ENCODE data around the gene PRDM10. TPM values are rescaled to one million over a fixed set of nuclear protein-coding genes. Genes with fewer than 3 reads are reported as not detected.
"Not testable (repeated sequence)": the region's sequence is repeated elsewhere in the genome, so short reads cannot be mapped to it uniquely, and the experiment has no call there.

The PRDM10 gene
- total RNA-seq, 1 experiment from 2014 or later: 18.9 TPM

- Mint-ChIP-seq H3K4me3 (no peak overlapping the region), H3K36me3 (peaks cover 86% of the 10 kb centered on the region), H3K27ac (no peak overlapping the region), H3K9me3 (no peaks in the 10 kb centered on the region), H3K27me3 (ENCODE audit: low read depth) (no peaks in the 10 kb centered on the region), H3K4me1 (no peaks in the 10 kb centered on the region)
- no peak for ATAC-seq
- ChIA-PET POLR2A (interaction anchor here (0.7 kb wide), 1 partner anchor 944 kb away, joined by 3 read pairs; no protein-coding TSS in a partner anchor), CTCF (interaction anchor here (0.6 to 1.9 kb wide), 3 partner anchors 10 to 310 kb away, joined by 3 to 6 read pairs (median 6); no protein-coding TSS in a partner anchor)
- no peak for DNase-seq (ENCODE audit: low spot score)
- TF ChIP-seq OVOL2 (CRISPR knock-in tag; IDR thresholded peaks at IDR 0.05; ENCODE audit: borderline replicate concordance) (no peak), NFYB (CRISPR knock-in tag; conservative IDR thresholded peaks at IDR 0.05; ENCODE audit: low read depth) (no peak), ZNF416 (CRISPR knock-in tag; IDR thresholded peaks at IDR 0.05) (no peak), AFF4 (CRISPR knock-in tag; IDR thresholded peaks at IDR 0.05; ENCODE audit: borderline replicate concordance) (no peak)
Measured at GRCh38 chr11:129871914-129872313, 130.7 kb downstream of the PRDM10 start.

- H3K27me3 Mint-ChIP-seq (ENCODE audit: low read depth); H3K27ac Mint-ChIP-seq; POLR2A ChIA-PET; ATAC-seq; H3K4me3 Mint-ChIP-seq; CTCF ChIA-PET; H3K9me3 Mint-ChIP-seq; DNase-seq (ENCODE audit: low spot score); H3K4me1 Mint-ChIP-seq: not testable (repeated sequence)
- H3K36me3 Mint-ChIP-seq: peaks cover 85% of the 10 kb centered on the region
Measured at GRCh38 chr11:129868626-129869025, 134.0 kb downstream of the PRDM10 start.

DNA sequence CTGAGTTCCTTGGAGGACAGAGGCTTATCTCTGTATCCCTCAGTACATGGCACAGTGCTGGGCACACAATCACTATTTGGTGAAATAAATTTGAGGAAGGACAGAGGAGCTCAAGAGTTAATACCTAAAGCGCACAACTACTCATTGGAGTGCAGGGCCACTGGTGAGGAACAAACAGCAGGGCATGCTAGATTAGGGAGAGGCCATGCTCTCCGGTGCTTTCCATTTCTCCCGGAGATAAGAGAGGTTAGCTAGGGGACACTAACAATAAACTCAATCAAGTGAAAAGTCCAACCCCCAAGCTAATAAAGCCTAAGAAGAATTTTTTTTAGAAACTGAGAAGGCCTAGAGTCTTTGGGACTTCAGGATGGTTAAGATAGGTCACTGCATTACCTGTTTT is 136.3 kb downstream of the PRDM10 start:
- H3K4me3 Mint-ChIP-seq: no peak overlapping the region
- TF ChIP-seq, protein P1, sequence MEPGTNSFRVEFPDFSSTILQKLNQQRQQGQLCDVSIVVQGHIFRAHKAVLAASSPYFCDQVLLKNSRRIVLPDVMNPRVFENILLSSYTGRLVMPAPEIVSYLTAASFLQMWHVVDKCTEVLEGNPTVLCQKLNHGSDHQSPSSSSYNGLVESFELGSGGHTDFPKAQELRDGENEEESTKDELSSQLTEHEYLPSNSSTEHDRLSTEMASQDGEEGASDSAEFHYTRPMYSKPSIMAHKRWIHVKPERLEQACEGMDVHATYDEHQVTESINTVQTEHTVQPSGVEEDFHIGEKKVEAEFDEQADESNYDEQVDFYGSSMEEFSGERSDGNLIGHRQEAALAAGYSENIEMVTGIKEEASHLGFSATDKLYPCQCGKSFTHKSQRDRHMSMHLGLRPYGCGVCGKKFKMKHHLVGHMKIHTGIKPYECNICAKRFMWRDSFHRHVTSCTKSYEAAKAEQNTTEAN (CRISPR knock-in tag; IDR thresholded peaks at IDR 0.05): no peak
- no peak for TF ChIP-seq EMX1 (CRISPR knock-in tag; IDR thresholded peaks at IDR 0.05)
- no peak for TF ChIP-seq NFYB (CRISPR knock-in tag; conservative IDR thresholded peaks at IDR 0.05; ENCODE audit: low read depth)
- TF ChIP-seq ATF2 (CRISPR knock-in tag; IDR thresholded peaks at IDR 0.05; ENCODE audit: borderline replicate concordance, low read depth): no peak
- no peak for TF ChIP-seq NFATC4 (CRISPR knock-in tag; IDR thresholded peaks at IDR 0.05)
- no peak for TF ChIP-seq ZNF121 (CRISPR knock-in tag; IDR thresholded peaks at IDR 0.05)
- TF ChIP-seq TCF7 (CRISPR knock-in tag; IDR thresholded peaks at IDR 0.05; ENCODE audit: low read depth): no peak
- DNase-seq (ENCODE audit: low spot score) (no peak), ATAC-seq (no peak)
- no peaks in the 10 kb centered on the region for H3K9me3 Mint-ChIP-seq
- H3K27ac Mint-ChIP-seq: no peak overlapping the region
- no peaks in the 10 kb centered on the region for H3K27me3 Mint-ChIP-seq (ENCODE audit: low read depth)
- POLR2A ChIA-PET: no interaction called here
- CTCF ChIA-PET: interaction anchor here (0.8 kb wide), 1 partner anchor 99 kb away, joined by 3 read pairs; no protein-coding TSS in a partner anchor
- peaks cover 11% of the 10 kb centered on the region for H3K4me1 Mint-ChIP-seq
- H3K36me3 Mint-ChIP-seq: peaks cover 82% of the 10 kb centered on the region

GRCh38 chr11:129865701-129866100 is 136.9 kb downstream of the PRDM10 start:
- ATAC-seq: no peak
- Mint-ChIP-seq H3K27ac (no peak overlapping the region), H3K36me3 (peaks cover 79% of the 10 kb centered on the region), H3K4me3 (no peak overlapping the region), H3K9me3 (no peaks in the 10 kb centered on the region), H3K4me1 (peaks cover 11% of the 10 kb centered on the region), H3K27me3 (ENCODE audit: low read depth) (no peaks in the 10 kb centered on the region)
- POLR2A ChIA-PET: no interaction called here
- DNase-seq (ENCODE audit: low spot score): no peak
- CTCF ChIA-PET: no interaction called here
- no peak for TF ChIP-seq MYBL2 (CRISPR knock-in tag; IDR thresholded peaks at IDR 0.05)
- TF ChIP-seq ZNF396 (CRISPR knock-in tag; IDR thresholded peaks at IDR 0.05; ENCODE audit: borderline replicate concordance): no peak
- no peak for TF ChIP-seq TEAD4 (CRISPR knock-in tag; IDR thresholded peaks at IDR 0.05)
- TF ChIP-seq RELA (CRISPR knock-in tag; IDR thresholded peaks at IDR 0.05; ENCODE audit: borderline replicate concordance): no peak
- no peak for TF ChIP-seq FOXP4 (CRISPR knock-in tag; IDR thresholded peaks at IDR 0.05)
- TF ChIP-seq, protein P2, sequence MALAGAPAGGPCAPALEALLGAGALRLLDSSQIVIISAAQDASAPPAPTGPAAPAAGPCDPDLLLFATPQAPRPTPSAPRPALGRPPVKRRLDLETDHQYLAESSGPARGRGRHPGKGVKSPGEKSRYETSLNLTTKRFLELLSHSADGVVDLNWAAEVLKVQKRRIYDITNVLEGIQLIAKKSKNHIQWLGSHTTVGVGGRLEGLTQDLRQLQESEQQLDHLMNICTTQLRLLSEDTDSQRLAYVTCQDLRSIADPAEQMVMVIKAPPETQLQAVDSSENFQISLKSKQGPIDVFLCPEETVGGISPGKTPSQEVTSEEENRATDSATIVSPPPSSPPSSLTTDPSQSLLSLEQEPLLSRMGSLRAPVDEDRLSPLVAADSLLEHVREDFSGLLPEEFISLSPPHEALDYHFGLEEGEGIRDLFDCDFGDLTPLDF (CRISPR knock-in tag; IDR thresholded peaks at IDR 0.05): no peak
- TF ChIP-seq IRF2 (CRISPR knock-in tag; IDR thresholded peaks at IDR 0.05; ENCODE audit: borderline replicate concordance, low read depth): no peak
- TF ChIP-seq FOXJ3 (CRISPR knock-in tag; IDR thresholded peaks at IDR 0.05; ENCODE audit: borderline replicate concordance): no peak
- TF ChIP-seq ZNF671 (CRISPR knock-in tag; IDR thresholded peaks at IDR 0.05): no peak
- no peak for TF ChIP-seq ELF4 (CRISPR knock-in tag; IDR thresholded peaks at IDR 0.05; ENCODE audit: low read depth)
- TF ChIP-seq GRHL2 (CRISPR knock-in tag; IDR thresholded peaks at IDR 0.05; ENCODE audit: insufficient replicate concordance, severe bottlenecking): no peak
